K562 (cell line): ENCODE data around the gene UNC93B1. TPM values are rescaled to one million over a fixed set of nuclear protein-coding genes. Genes with fewer than 3 reads are reported as not detected.

ENCODE experiments used
- ATF7 ChIP-seq: fragments of 450-650 bp; IDR thresholded peaks from 2 replicates; pipeline ENCODE4 v1.7.1; 2014; ENCODE audit warnings: mild to moderate bottlenecking, moderate library complexity
- CHD4 ChIP-seq: fragments of 200-600 bp; sonication (generic); IDR thresholded peaks from 3 replicates; pipeline ENCODE4 v1.6.1; 2012; ENCODE audit warnings: low read depth, mild to moderate bottlenecking, mixed read lengths, low read length, inconsistent platforms; ENCODE audit not compliant: insufficient read depth, insufficient replicate concordance, poor library complexity, severe bottlenecking
- CTBP1 ChIP-seq: fragments of 450-650 bp; IDR thresholded peaks from 2 replicates; pipeline ENCODE4 v1.6.1; 2016; ENCODE audit warnings: borderline replicate concordance
- ELK3 ChIP-seq: fragments of 450-650 bp; formaldehyde crosslinking; IDR thresholded peaks from 2 replicates; pipeline ENCODE4 v1.4.0; 2020; ENCODE audit warnings: mild to moderate bottlenecking
- MAX ChIP-seq: sonication (generic); formaldehyde crosslinking; IDR thresholded peaks from 2 replicates; pipeline ENCODE4 v1.9.0; 2022; ENCODE audit warnings: mild to moderate bottlenecking, missing genetic modification reagents
- STAT6 ChIP-seq: sonication (generic); formaldehyde crosslinking; IDR thresholded peaks from 2 replicates; pipeline ENCODE4 v1.8.1; 2023; ENCODE audit warnings: mild to moderate bottlenecking, missing genetic modification reagents
- TAF1 ChIP-seq: IDR thresholded peaks from 2 replicates; pipeline ENCODE4 v1.6.1; 2011; ENCODE audit warnings: mild to moderate bottlenecking, low read length, moderate library complexity; ENCODE audit not compliant: insufficient read depth, control insufficient read depth, severe bottlenecking; ENCODE audit errors: extremely low read depth
- TFAP4 ChIP-seq: sonication (generic); formaldehyde crosslinking; IDR thresholded peaks from 2 replicates; pipeline ENCODE4 v1.8.0; 2022; ENCODE audit warnings: missing genetic modification reagents, mild to moderate bottlenecking, moderate library complexity, borderline replicate concordance
- ZBTB40 ChIP-seq, 2 experiments: fragments of 450-650 bp in 1 of 2; sonication (generic) in 1 of 2; formaldehyde crosslinking in 1 of 2; IDR thresholded peaks; 2 replicates each; pipeline versions ENCODE4 v1.7.1 to v1.9.0; 2016 to 2022; ENCODE audit warnings: inconsistent platforms in 1 of 2, mild to moderate bottlenecking in 1 of 2, missing genetic modification reagents in 1 of 2
- ZNF408 ChIP-seq: fragments of 250-450 bp; sonication (Bioruptor Pico); IDR thresholded peaks from 2 replicates; pipeline ENCODE4 v1.4.0; 2020; ENCODE audit warnings: low read depth, mild to moderate bottlenecking, moderate library complexity
- polyA plus RNA-seq, 8 experiments: library from polyadenylated mRNA; depleted of rRNA in 4 of 8; stranded (reverse) in 5 of 8; unstranded in 3 of 8; fragments of >200 nt; fragmentation: Nextera tagmentation in 2 of 8; fragmentation: Illumina TruSeq in 1 of 8; extraction: Ambion mirVana in 2 of 8; extraction: Trizol in 1 of 8; gene quantifications; 2 replicates each; pipeline versions ENCODE4 v1.2.1 to v1.2.3, GENCODE V29; 2011 to 2014; ENCODE audit warnings: inconsistent platforms in 1 of 8, missing spikeins in 1 of 8
- total RNA-seq, 7 experiments: library from RNA; depleted of rRNA in 6 of 7; stranded (reverse); fragments of >200 nt in 6 of 7; fragmentation: Illumina TruSeq in 2 of 7; extraction: Trizol in 2 of 7; gene quantifications; 2 replicates each; pipeline versions ENCODE4 v1.2.1 to v1.2.3, GENCODE V29; 2011 to 2021; ENCODE audit warnings: low replicate concordance in 1 of 7

UNC93B1 gene
- total and polyA plus RNA-seq, 9 of the 15 experiments (the other 6 are each of a cell fraction or from before 2014, with no cell fraction given), result 0.10 to 13.6 (median 6.5) TPM

- TF ChIP-seq ATF7 (peak; percentile 61; the same call in 1 of the 2 replicates), ZBTB40 (IDR thresholded peaks at IDR 0.05) (no peak), ZBTB40 (CRISPR knock-in tag; IDR thresholded peaks at IDR 0.05) (no peak), TAF1 (no peak), ELK3 (CRISPR knock-in tag) (no peak), TFAP4 (CRISPR knock-in tag) (peak; percentile 76), ZNF408 (CRISPR knock-in tag) (no peak), MAX (peak; percentile 95), CTBP1 (no peak), CHD4 (no peak), STAT6 (CRISPR knock-in tag) (0 out of 2 replicates have a peak, but pooled peaks have one; percentile 33)
Observed at GRCh38 chr11:67996622-67997474, 7.0 kb downstream of the UNC93B1 start (continued).
